ENCODE measurements around the gene CAMK1D.
A peak's percentile ranks its signal among the peaks of the same experiment; 100 is the strongest.
"Not testable (repeated sequence)": the region's sequence is repeated elsewhere in the genome, so short reads cannot be mapped to it uniquely, and the experiment has no call there.

The CAMK1D gene

GRCh38 chr10:12341526-12341925 lies 7.8 kb upstream of the CAMK1D start:
- no peak for DNase-seq

- no peak for DNase-seq
Measured at GRCh38 chr10:12344375-12345110, 4.8 kb upstream of the CAMK1D start.

- DNase-seq: no peak
Measured at GRCh38 chr10:12346707-12347106, 2.6 kb upstream of the CAMK1D start.

GRCh38 chr10:12348294-12348869 lies 965 bp upstream of the CAMK1D start:
- peak; percentile 24 for DNase-seq

GRCh38 chr10:12349629-12350166 lies 351 bp downstream of the CAMK1D start:
- DNase-seq: no peak

- DNase-seq: no peak
Measured at GRCh38 chr10:12350167-12350872, 973 bp downstream of the CAMK1D start.

- DNase-seq: no peak
Measured at GRCh38 chr10:12350925-12351324, 1.6 kb downstream of the CAMK1D start.

- no peak for DNase-seq
Measured at GRCh38 chr10:12351447-12351846, 2.1 kb downstream of the CAMK1D start.

- no peak for DNase-seq
Measured at GRCh38 chr10:12351889-12352288, 2.5 kb downstream of the CAMK1D start.

GRCh38 chr10:12353399-12354242 lies 4.3 kb downstream of the CAMK1D start:
- no peak for DNase-seq

- not testable (repeated sequence) for DNase-seq
Measured at GRCh38 chr10:12354696-12355095, 5.3 kb downstream of the CAMK1D start.

- DNase-seq: no peak
Measured at GRCh38 chr10:12355384-12355783, 6.0 kb downstream of the CAMK1D start.

GRCh38 chr10:12357525-12358151 lies 8.3 kb downstream of the CAMK1D start:
- no peak for DNase-seq

- no peak for DNase-seq
Measured at GRCh38 chr10:12358863-12359564, 9.7 kb downstream of the CAMK1D start.

- DNase-seq: no peak
Measured at GRCh38 chr10:12360461-12360860, 11.1 kb downstream of the CAMK1D start.

GRCh38 chr10:12361115-12361514 lies 11.8 kb downstream of the CAMK1D start:
- not testable (repeated sequence) for DNase-seq

GRCh38 chr10:12364559-12364958 lies 15.2 kb downstream of the CAMK1D start:
- no peak for DNase-seq

GRCh38 chr10:12367272-12367671 lies 17.9 kb downstream of the CAMK1D start:
- no peak for DNase-seq

GRCh38 chr10:12369982-12370381 lies 20.6 kb downstream of the CAMK1D start:
- DNase-seq: no peak

- DNase-seq: no peak
Measured at GRCh38 chr10:12372846-12373245, 23.5 kb downstream of the CAMK1D start.

GRCh38 chr10:12375076-12375504 lies 25.7 kb downstream of the CAMK1D start:
- DNase-seq: no peak

GRCh38 chr10:12376211-12376610 lies 26.9 kb downstream of the CAMK1D start:
- no peak for DNase-seq

Measured in NCI-H2171 (cell line).